A549 (cell line): ENCODE measurements around the gene GABRR3.

ENCODE experiments used
- CBX2 ChIP-seq: fragments of 200-600 bp; sonication (generic); IDR thresholded peaks from 2 replicates; pipeline ENCODE4 v1.6.1; 2016; ENCODE audit warnings: low read depth, mild to moderate bottlenecking, borderline replicate concordance
- CHD2 ChIP-seq: fragments of 150-350 bp; IDR thresholded peaks from 2 replicates; pipeline ENCODE4 v1.6.1; 2014; ENCODE audit warnings: low read length; ENCODE audit not compliant: partially characterized antibody
- CTCF ChIP-seq: fragments of >200 bp; sonication (Bioruptor Twin); formaldehyde crosslinking; IDR thresholded peaks from 3 replicates; pipeline ENCODE4 v1.5.1; 2016
- EP300 ChIP-seq, 2 experiments: fragments of >200 bp; sonication (Bioruptor Twin); formaldehyde crosslinking; IDR thresholded peaks; 2 replicates in 1 of 2; 3 replicates in 1 of 2; pipeline ENCODE4 v1.6.1; 2016 to 2017
- FOSL2 ChIP-seq, 2 experiments: fragments of 450-650 bp in 1 of 2; fragments of >200 bp in 1 of 2; sonication (Bioruptor Twin) in 1 of 2; formaldehyde crosslinking; IDR thresholded peaks; 2 replicates each; pipeline versions ENCODE4 v1.5.0 to v1.6.1; 2016 to 2020; ENCODE audit warnings: mild to moderate bottlenecking in 1 of 2, moderate library complexity in 1 of 2
- JUN ChIP-seq, 2 experiments: fragments of >200 bp; sonication (Bioruptor Twin); formaldehyde crosslinking; IDR thresholded peaks; 2 replicates in 1 of 2; 3 replicates in 1 of 2; pipeline ENCODE4 v1.6.1; 2016 to 2017
- MYC ChIP-seq: IDR thresholded peaks from 2 replicates; pipeline ENCODE4 v1.6.1; 2012; ENCODE audit warnings: mild to moderate bottlenecking, inconsistent platforms, low read length, improper control_type of control experiment, borderline replicate concordance
- NR3C1 ChIP-seq: fragments of >200 bp; sonication (Bioruptor Twin); formaldehyde crosslinking; IDR thresholded peaks from 3 replicates; pipeline ENCODE4 v1.6.1; 2017
- POLR2A ChIP-seq: IDR thresholded peaks from 2 replicates; pipeline ENCODE4 v1.6.1; 2012; ENCODE audit warnings: mild to moderate bottlenecking, low read length
- POLR2AphosphoS2 ChIP-seq: conservative IDR thresholded peaks from 2 replicates; pipeline ENCODE4 v1.6.1; 2012; ENCODE audit warnings: low read length, improper control_type of control experiment, inconsistent platforms
- RAD21 ChIP-seq, 2 experiments: fragments of >200 bp in 1 of 2; sonication (Bioruptor Twin) in 1 of 2; formaldehyde crosslinking in 1 of 2; IDR thresholded peaks in 1 of 2; conservative IDR thresholded peaks in 1 of 2; 2 replicates in 1 of 2; 3 replicates in 1 of 2; pipeline ENCODE4 v1.6.1; 2012 to 2018; ENCODE audit warnings: inconsistent platforms in 1 of 2
- REST ChIP-seq: fragments of 200-600 bp; sonication (generic); IDR thresholded peaks from 2 replicates; pipeline ENCODE4 v1.6.1; 2016; ENCODE audit warnings: antibody characterized with exemption, mild to moderate bottlenecking, moderate library complexity
- ZNF302 ChIP-seq: fragments of 250-450 bp; sonication (Bioruptor Pico); IDR thresholded peaks from 2 replicates; pipeline ENCODE4 v1.9.0; 2021; ENCODE audit warnings: inconsistent platforms, mild to moderate bottlenecking, moderate library complexity
- TF ChIP-seq, protein P1 (sequence below): fragments of 150-350 bp; IDR thresholded peaks from 2 replicates; pipeline ENCODE4 v1.6.1; 2014; ENCODE audit warnings: low read depth, mild to moderate bottlenecking, low read length

- TF ChIP-seq CTCF, result no peak
- no peak for TF ChIP-seq POLR2AphosphoS2
- TF ChIP-seq MYC, result no peak
- no peak for TF ChIP-seq ZNF302
- TF ChIP-seq NR3C1, result no peak
- TF ChIP-seq CBX2, result no peak
- no peak for TF ChIP-seq RAD21 (conservative IDR thresholded peaks at IDR 0.05 in 1 of 2, IDR thresholded peaks at IDR 0.05 in 1 of 2)
- no peak for TF ChIP-seq JUN (IDR thresholded peaks at IDR 0.05)
- no peak for TF ChIP-seq REST
- TF ChIP-seq EP300 (IDR thresholded peaks at IDR 0.05), result no peak
- no peak for TF ChIP-seq FOSL2 (IDR thresholded peaks at IDR 0.05)
- TF ChIP-seq FOSL2 (CRISPR knock-in tag; IDR thresholded peaks at IDR 0.05), result no peak
- no peak for TF ChIP-seq CHD2
- TF ChIP-seq POLR2A, result no peak
- TF ChIP-seq, protein P1, sequence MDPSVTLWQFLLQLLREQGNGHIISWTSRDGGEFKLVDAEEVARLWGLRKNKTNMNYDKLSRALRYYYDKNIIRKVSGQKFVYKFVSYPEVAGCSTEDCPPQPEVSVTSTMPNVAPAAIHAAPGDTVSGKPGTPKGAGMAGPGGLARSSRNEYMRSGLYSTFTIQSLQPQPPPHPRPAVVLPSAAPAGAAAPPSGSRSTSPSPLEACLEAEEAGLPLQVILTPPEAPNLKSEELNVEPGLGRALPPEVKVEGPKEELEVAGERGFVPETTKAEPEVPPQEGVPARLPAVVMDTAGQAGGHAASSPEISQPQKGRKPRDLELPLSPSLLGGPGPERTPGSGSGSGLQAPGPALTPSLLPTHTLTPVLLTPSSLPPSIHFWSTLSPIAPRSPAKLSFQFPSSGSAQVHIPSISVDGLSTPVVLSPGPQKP, result no peak
Measured at GRCh38 chr3:97959872-97960271, 75.2 kb downstream of the GABRR3 start.
